A549 (cell line): ENCODE measurements around the gene PNLIPRP1. TPM values are rescaled to one million over a fixed set of nuclear protein-coding genes. Genes with fewer than 3 reads are reported as not detected.

Experiments
- ATAC-seq, 2 experiments: fragments of 200-7000 bp in 1 of 2; fragments of >200 bp in 1 of 2; cut with Nextera tagmentation in 1 of 2; cut with Tn5 transposase in 1 of 2; 3 replicates each; pipeline versions ENCODE4 v1.8.0 to v1.9.1; 2018 to 2020; ENCODE audit warnings: mild to moderate bottlenecking in 1 of 2, moderate library complexity in 1 of 2
- CTCF ChIA-PET: fragments of 300-600 bp; sonication (Branson Sonifier 250); formaldehyde crosslinking; extraction: SDS; loops from one replicate; lab custom pipeline; 2021; ENCODE audit warnings: antibody characterized with exemption, inconsistent platforms; lab: Yijun Ruan, JAX
- POLR2A ChIA-PET: fragments of 350-600 bp; formaldehyde crosslinking; extraction: SDS; loops from one replicate; lab custom pipeline; 2021; ENCODE audit warnings: antibody characterized with exemption, inconsistent platforms; lab: Yijun Ruan, JAX
- DNase-seq, 2 experiments: peaks; one replicate each; pipeline versions ENCODE4 v3.0.0 to v3.0.0-alpha.2; 2011 to 2016; ENCODE audit warnings: low read depth in 1 of 2, low spot score in 1 of 2
- FAIRE-seq: peaks from 2 replicates; lab custom pipeline; 2011; peaks lifted over from hg19 to GRCh38; lab: Jason Lieb, UNC
- H3K27ac ChIP-seq, 2 experiments: fragments of >200 bp; sonication (Bioruptor Twin); formaldehyde crosslinking; 3 replicates each; pipeline ENCODE4 v1.5.1; 2016 to 2017
- H3K4me1 ChIP-seq: fragments of >200 bp; sonication (Bioruptor Twin); formaldehyde crosslinking; 3 replicates; pipeline ENCODE4 v1.6.1; 2016
- H3K4me2 ChIP-seq: fragments of >200 bp; sonication (Bioruptor Twin); formaldehyde crosslinking; 3 replicates; pipeline ENCODE4 v1.6.1; 2016
- H3K4me3 ChIP-seq: fragments of >200 bp; sonication (Bioruptor Twin); formaldehyde crosslinking; 3 replicates; pipeline ENCODE4 v1.5.1; 2016
- H3K9me3 ChIP-seq: fragments of >200 bp; sonication (Bioruptor Twin); formaldehyde crosslinking; 3 replicates; pipeline ENCODE4 v1.6.1; 2016
- CBX8 ChIP-seq: fragments of 200-600 bp; sonication (generic); IDR thresholded peaks from 2 replicates; pipeline ENCODE4 v1.6.1; 2016
- CHD4 ChIP-seq: fragments of 200-600 bp; sonication (generic); IDR thresholded peaks from 2 replicates; pipeline ENCODE4 v1.6.1; 2016; ENCODE audit warnings: antibody characterized with exemption, mild to moderate bottlenecking, borderline replicate concordance
- EHF ChIP-seq: fragments of 250-450 bp; sonication (Bioruptor Pico); IDR thresholded peaks from 2 replicates; pipeline ENCODE4 v1.5.0; 2020; ENCODE audit warnings: mild to moderate bottlenecking
- EP300 ChIP-seq, 2 experiments: fragments of >200 bp; sonication (Bioruptor Twin); formaldehyde crosslinking; IDR thresholded peaks; 2 replicates in 1 of 2; 3 replicates in 1 of 2; pipeline ENCODE4 v1.6.1; 2016 to 2017
- ESRRA ChIP-seq: fragments of 150-350 bp; IDR thresholded peaks from 2 replicates; pipeline ENCODE4 v1.6.1; 2014; ENCODE audit warnings: mild to moderate bottlenecking, low read length, borderline replicate concordance
- FOXS1 ChIP-seq: fragments of 250-450 bp; sonication (Bioruptor Pico); IDR thresholded peaks from 2 replicates; pipeline ENCODE4 v1.5.0; 2020; ENCODE audit warnings: mild to moderate bottlenecking, moderate library complexity
- GATA3 ChIP-seq: IDR thresholded peaks from 2 replicates; pipeline ENCODE4 v1.6.1; 2012; ENCODE audit warnings: borderline replicate concordance
- HEYL ChIP-seq: fragments of 250-450 bp; sonication (Bioruptor Pico); IDR thresholded peaks from 2 replicates; pipeline ENCODE4 v1.8.0; 2021; ENCODE audit warnings: mild to moderate bottlenecking, moderate library complexity
- HOXA7 ChIP-seq: fragments of 250-450 bp; sonication (Bioruptor Pico); IDR thresholded peaks from 2 replicates; pipeline ENCODE4 v1.5.0; 2020; ENCODE audit warnings: mild to moderate bottlenecking, moderate library complexity
- HOXB5 ChIP-seq: fragments of 250-450 bp; sonication (Bioruptor Pico); IDR thresholded peaks from 2 replicates; pipeline ENCODE4 v1.5.0; 2020; ENCODE audit warnings: mild to moderate bottlenecking, moderate library complexity
- JUN ChIP-seq, 2 experiments: fragments of >200 bp; sonication (Bioruptor Twin); formaldehyde crosslinking; IDR thresholded peaks; 2 replicates in 1 of 2; 3 replicates in 1 of 2; pipeline ENCODE4 v1.6.1; 2016 to 2017
- JUNB ChIP-seq: fragments of >200 bp; sonication (Bioruptor Twin); formaldehyde crosslinking; IDR thresholded peaks from 2 replicates; pipeline ENCODE4 v1.6.1; 2016
- KDM5A ChIP-seq: fragments of 200-600 bp; sonication (generic); IDR thresholded peaks from 2 replicates; pipeline ENCODE4 v1.6.1; 2016; ENCODE audit warnings: antibody characterized with exemption, mild to moderate bottlenecking
- MAZ ChIP-seq: fragments of 150-350 bp; IDR thresholded peaks from 2 replicates; pipeline ENCODE4 v1.6.1; 2014; ENCODE audit warnings: antibody characterized with exemption, low read depth, low read length, borderline replicate concordance
- PHF8 ChIP-seq: fragments of 200-600 bp; sonication (generic); IDR thresholded peaks from 2 replicates; pipeline ENCODE4 v1.6.1; 2016; ENCODE audit warnings: low read depth, mild to moderate bottlenecking, antibody characterized with exemption, moderate library complexity, borderline replicate concordance
- POLR2AphosphoS2 ChIP-seq: conservative IDR thresholded peaks from 2 replicates; pipeline ENCODE4 v1.6.1; 2012; ENCODE audit warnings: low read length, improper control_type of control experiment, inconsistent platforms
- SMC3 ChIP-seq: fragments of >200 bp; sonication (Bioruptor Twin); formaldehyde crosslinking; IDR thresholded peaks from 3 replicates; pipeline ENCODE4 v1.6.1; 2018; ENCODE audit warnings: inconsistent platforms
- TFCP2L1 ChIP-seq: fragments of 250-450 bp; sonication (Bioruptor Pico); IDR thresholded peaks from 2 replicates; pipeline ENCODE4 v1.5.0; 2021; ENCODE audit warnings: mild to moderate bottlenecking
- TP53 ChIP-seq: fragments of 250-450 bp; sonication (Bioruptor Pico); IDR thresholded peaks from 2 replicates; pipeline ENCODE4 v1.5.0; 2021; ENCODE audit warnings: mild to moderate bottlenecking, moderate library complexity
- WGBS: methylation state at CpG from one replicate; pipeline ENCODE4 v1.1.6; 2017; ENCODE audit errors: missing lambda C conversion rate; 5-methylcytosine and 5-hydroxymethylcytosine counted together
- polyA plus RNA-seq, 4 experiments: library from polyadenylated mRNA; depleted of rRNA in 3 of 4; stranded (reverse); fragments of >200 nt; fragmentation: RNase III in 1 of 4; extraction: RNeasy Plus Mini Kit Qiagen cat#74134 plus additional on column Dnase treatment in 1 of 4; gene quantifications; 2 replicates in 3 of 4; 3 replicates in 1 of 4; pipeline ENCODE4 v1.2.3, GENCODE V29; 2011 to 2017
- TF ChIP-seq, protein P1 (sequence below): fragments of >200 bp; sonication (Bioruptor Twin); formaldehyde crosslinking; IDR thresholded peaks from 2 replicates; pipeline ENCODE4 v1.6.1; 2016
- TF ChIP-seq, protein P2 (sequence below): fragments of 250-450 bp; sonication (Bioruptor Pico); IDR thresholded peaks from 2 replicates; pipeline ENCODE4 v1.5.0; 2021; ENCODE audit warnings: mild to moderate bottlenecking, moderate library complexity, borderline replicate concordance
- TF ChIP-seq, protein P3 (sequence below): fragments of 150-350 bp; IDR thresholded peaks from 2 replicates; pipeline ENCODE4 v1.6.1; 2014; ENCODE audit warnings: low read depth, mild to moderate bottlenecking, low read length

The PNLIPRP1 gene
- polyA plus RNA-seq, 2 of the 4 experiments (the other 2 are of a cell fraction) = not detected

DNA sequence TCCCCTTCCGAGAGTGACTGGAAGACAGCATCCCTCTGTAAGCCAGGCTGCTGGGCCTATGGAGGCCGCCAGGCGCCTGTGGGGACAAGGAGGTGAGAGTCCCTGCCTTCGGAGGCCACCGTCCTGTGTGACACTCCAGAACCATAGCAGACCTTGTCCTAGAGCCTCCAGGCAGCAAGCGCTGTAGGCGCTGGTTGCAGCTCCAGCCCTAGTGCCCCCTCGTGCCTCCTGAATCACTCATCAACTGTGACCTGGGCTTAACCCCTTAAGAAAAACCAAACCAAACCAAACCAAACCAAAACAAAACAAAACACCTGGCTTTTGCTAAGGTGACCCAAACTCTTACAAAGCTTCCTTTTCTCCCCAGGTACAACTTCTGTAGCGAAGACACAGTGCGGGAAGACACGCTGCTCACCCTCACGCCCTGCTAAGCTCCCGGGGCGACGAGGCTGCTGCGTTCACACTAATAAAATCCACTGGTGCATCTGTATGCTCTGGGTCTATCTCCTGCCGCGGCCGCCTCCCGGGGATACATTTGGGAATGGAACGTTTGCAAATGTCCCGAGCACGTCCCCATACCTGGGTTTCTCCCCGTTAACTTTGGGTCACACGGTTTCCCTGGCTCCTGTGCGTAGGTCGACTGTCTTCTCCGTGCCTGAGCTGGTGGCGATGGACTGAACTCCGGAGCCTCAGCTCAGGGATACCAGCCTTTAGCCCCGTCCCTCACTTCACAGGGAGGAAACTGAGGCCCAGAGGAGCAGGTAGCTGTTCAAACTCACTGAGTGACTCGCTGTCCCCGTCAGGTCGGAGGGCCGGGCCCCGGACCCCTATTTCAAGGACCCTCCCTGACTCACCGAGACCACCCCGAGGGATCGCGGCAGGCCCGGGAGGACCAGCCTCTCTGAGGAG is 18.2 kb downstream of the PNLIPRP1 start:
- TF ChIP-seq MAZ (no peak), TFCP2L1 (CRISPR knock-in tag) (no peak), CHD4 (no peak), HOXB5 (CRISPR knock-in tag) (no peak), FOXS1 (CRISPR knock-in tag) (no peak), CBX8 (no peak), JUNB (no peak)
- TF ChIP-seq, protein P1, sequence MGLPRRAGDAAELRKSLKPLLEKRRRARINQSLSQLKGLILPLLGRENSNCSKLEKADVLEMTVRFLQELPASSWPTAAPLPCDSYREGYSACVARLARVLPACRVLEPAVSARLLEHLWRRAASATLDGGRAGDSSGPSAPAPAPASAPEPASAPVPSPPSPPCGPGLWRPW = no peak
- TF ChIP-seq, protein P2, sequence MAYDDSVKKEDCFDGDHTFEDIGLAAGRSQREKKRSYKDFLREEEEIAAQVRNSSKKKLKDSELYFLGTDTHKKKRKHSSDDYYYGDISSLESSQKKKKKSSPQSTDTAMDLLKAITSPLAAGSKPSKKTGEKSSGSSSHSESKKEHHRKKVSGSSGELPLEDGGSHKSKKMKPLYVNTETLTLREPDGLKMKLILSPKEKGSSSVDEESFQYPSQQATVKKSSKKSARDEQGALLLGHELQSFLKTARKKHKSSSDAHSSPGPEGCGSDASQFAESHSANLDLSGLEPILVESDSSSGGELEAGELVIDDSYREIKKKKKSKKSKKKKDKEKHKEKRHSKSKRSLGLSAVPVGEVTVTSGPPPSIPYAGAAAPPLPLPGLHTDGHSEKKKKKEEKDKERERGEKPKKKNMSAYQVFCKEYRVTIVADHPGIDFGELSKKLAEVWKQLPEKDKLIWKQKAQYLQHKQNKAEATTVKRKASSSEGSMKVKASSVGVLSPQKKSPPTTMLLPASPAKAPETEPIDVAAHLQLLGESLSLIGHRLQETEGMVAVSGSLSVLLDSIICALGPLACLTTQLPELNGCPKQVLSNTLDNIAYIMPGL = no peak
- H3K4me1 ChIP-seq = no peaks in the 10 kb centered on the region
- FAIRE-seq (no peak), DNase-seq (no peak), ATAC-seq (peak; percentile 14 to 22; a peak in 4 of 6 replicates)
- ChIA-PET CTCF (interaction anchor here (1.0 kb wide), 1 partner anchor 19 kb away, joined by 5 read pairs; no protein-coding TSS in a partner anchor), POLR2A (interaction anchor here (0.5 kb wide), 1 partner anchor 183 kb away, joined by 4 read pairs; no protein-coding TSS in a partner anchor)
- WGBS = 91% methylated on average over 24 of the region's 41 CpGs
- H3K27ac ChIP-seq = peak overlapping the region; percentile 39 to 65; a peak in 3 of 6 replicates
- H3K9me3 ChIP-seq = no peaks in the 10 kb centered on the region
- H3K4me3 ChIP-seq = peak overlapping the region; percentile 50
- peak overlapping the region; percentile 80 for H3K4me2 ChIP-seq

DNA sequence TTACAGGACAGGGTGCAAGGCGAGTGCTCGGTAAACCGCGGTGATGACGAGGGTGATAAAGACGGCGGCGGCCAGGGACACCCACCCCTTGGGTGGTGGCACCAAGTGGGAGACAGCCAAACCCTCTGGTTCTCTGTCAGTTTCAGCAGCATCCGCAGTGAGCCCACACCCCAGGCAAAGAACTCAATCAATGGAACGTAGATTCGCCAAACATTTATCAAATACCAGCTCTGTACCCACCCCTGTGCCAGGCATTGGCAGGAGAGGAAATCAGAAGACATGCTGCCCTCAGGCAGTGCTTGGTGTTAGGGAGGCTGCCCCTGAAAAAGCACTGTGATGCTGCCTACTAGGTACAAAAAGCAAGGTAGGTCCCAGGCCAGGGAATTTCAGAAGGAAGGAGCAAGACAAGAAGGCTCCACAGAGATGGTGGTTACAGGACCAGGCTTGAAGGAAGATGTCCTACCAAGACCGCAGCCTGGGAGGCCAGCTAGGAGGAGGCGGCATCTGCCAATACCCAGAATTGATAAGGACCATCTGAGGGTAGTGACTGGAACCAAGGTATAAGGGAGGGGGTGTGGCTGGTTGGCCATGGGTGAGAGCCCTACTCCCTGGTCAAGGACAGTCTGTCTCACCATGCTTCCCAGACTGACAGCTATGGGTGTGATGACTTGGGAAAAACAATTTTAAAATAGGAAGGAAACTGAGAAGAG is 19.8 kb downstream of the PNLIPRP1 start:
- Histone ChIP-seq H3K4me2 (peak overlapping the region; percentile 80), H3K4me3 (peak overlapping the region; percentile 50; the same call in 1 of the 3 replicates), H3K9me3 (no peaks in the 10 kb centered on the region), H3K4me1 (no peaks in the 10 kb centered on the region), H3K27ac (no peak overlapping the region)
- CTCF ChIA-PET = interaction anchor here (0.7 to 1.5 kb wide), 4 partner anchors 9 to 606 kb away, joined by 3 to 5 read pairs (median 4); no protein-coding TSS in a partner anchor
- FAIRE-seq (no peak), ATAC-seq (no peak), DNase-seq (no peak)
- TF ChIP-seq KDM5A (no peak), GATA3 (no peak), POLR2AphosphoS2 (no peak), EHF (CRISPR knock-in tag) (no peak), SMC3 (no peak), EP300 (IDR thresholded peaks at IDR 0.05) (no peak), PHF8 (no peak), JUN (IDR thresholded peaks at IDR 0.05) (no peak), HEYL (CRISPR knock-in tag) (no peak), ESRRA (no peak), TP53 (CRISPR knock-in tag) (no peak), HOXA7 (CRISPR knock-in tag) (no peak)
- TF ChIP-seq, protein P1 = no peak
- TF ChIP-seq, protein P3, sequence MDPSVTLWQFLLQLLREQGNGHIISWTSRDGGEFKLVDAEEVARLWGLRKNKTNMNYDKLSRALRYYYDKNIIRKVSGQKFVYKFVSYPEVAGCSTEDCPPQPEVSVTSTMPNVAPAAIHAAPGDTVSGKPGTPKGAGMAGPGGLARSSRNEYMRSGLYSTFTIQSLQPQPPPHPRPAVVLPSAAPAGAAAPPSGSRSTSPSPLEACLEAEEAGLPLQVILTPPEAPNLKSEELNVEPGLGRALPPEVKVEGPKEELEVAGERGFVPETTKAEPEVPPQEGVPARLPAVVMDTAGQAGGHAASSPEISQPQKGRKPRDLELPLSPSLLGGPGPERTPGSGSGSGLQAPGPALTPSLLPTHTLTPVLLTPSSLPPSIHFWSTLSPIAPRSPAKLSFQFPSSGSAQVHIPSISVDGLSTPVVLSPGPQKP = no peak
- POLR2A ChIA-PET = no interaction called here
- 86% methylated on average over 13 of the region's 13 CpGs for WGBS
